DOHH2 (cell line): ENCODE measurements around the gene FBN3.

ENCODE experiments used
- H3F3A ChIP-seq: fragments of 200-600 bp; sonication (generic), shearing (Covaris generic); 2 replicates; pipeline ENCODE4 v1.6.0; 2016; ENCODE audit warnings: antibody characterized with exemption, mild to moderate bottlenecking; ENCODE audit not compliant: control insufficient read depth, insufficient read depth
- H3K27ac ChIP-seq: fragments of 200-600 bp; sonication (generic); 2 replicates; pipeline ENCODE4 v1.5.1; 2014; ENCODE audit warnings: low read depth, mild to moderate bottlenecking, low read length, moderate library complexity
- H3K27me3 ChIP-seq: fragments of 200-600 bp; sonication (generic); 2 replicates; pipeline ENCODE4 v1.6.1; 2014; ENCODE audit warnings: mild to moderate bottlenecking, low read length, mixed read lengths; ENCODE audit not compliant: control insufficient read depth
- H3K36me3 ChIP-seq: fragments of 200-600 bp; sonication (generic); 2 replicates; pipeline ENCODE4 v1.6.1; 2014; ENCODE audit warnings: mild to moderate bottlenecking, low read length, moderate library complexity, mixed read lengths; ENCODE audit not compliant: control insufficient read depth
- H3K4me1 ChIP-seq: fragments of 200-600 bp; sonication (generic); 2 replicates; pipeline ENCODE4 v1.6.1; 2014; ENCODE audit warnings: mild to moderate bottlenecking, low read length, mixed read lengths; ENCODE audit not compliant: control insufficient read depth
- H3K4me2 ChIP-seq: fragments of 200-600 bp; sonication (generic); 2 replicates; pipeline ENCODE4 v1.6.0; 2014; ENCODE audit warnings: mild to moderate bottlenecking, low read length, moderate library complexity
- H3K4me3 ChIP-seq: fragments of 200-600 bp; sonication (generic); 2 replicates; pipeline ENCODE4 v1.5.1; 2014; ENCODE audit warnings: mild to moderate bottlenecking, low read length, mixed read lengths
- H3K79me2 ChIP-seq: fragments of 200-600 bp; sonication (generic); 2 replicates; pipeline ENCODE4 v1.6.1; 2014; ENCODE audit warnings: mild to moderate bottlenecking, low read length, mixed read lengths; ENCODE audit not compliant: control insufficient read depth
- H3K9me2 ChIP-seq: fragments of 200-600 bp; sonication (generic); replicated peaks from 2 replicates; pipeline ENCODE4 v1.6.1; 2014; ENCODE audit warnings: mild to moderate bottlenecking, low read length, mixed read lengths; ENCODE audit not compliant: control insufficient read depth
- H3K9me3 ChIP-seq: fragments of 200-600 bp; sonication (generic); 2 replicates; pipeline ENCODE4 v1.6.1; 2014; ENCODE audit warnings: antibody characterized with exemption, low read length, mixed read lengths; ENCODE audit not compliant: control insufficient read depth, insufficient read depth
- H4K20me1 ChIP-seq: fragments of 200-600 bp; sonication (generic); 2 replicates; pipeline ENCODE4 v1.6.0; 2014; ENCODE audit warnings: low read depth, mild to moderate bottlenecking, antibody characterized with exemption, low read length, moderate library complexity; ENCODE audit not compliant: control insufficient read depth, insufficient read depth
- EZH2phosphoT487 ChIP-seq: fragments of 200-600 bp; sonication (generic); IDR thresholded peaks from 2 replicates; pipeline ENCODE4 v1.6.1; 2017; ENCODE audit warnings: borderline replicate concordance, mild to moderate bottlenecking, antibody characterized with exemption, low read length, moderate library complexity, mixed read lengths
- TF ChIP-seq, protein P1 (sequence below): fragments of 200-600 bp; sonication (generic); IDR thresholded peaks from one replicate; pipeline ENCODE4 v1.5.1; 2014; ENCODE audit warnings: antibody characterized with exemption, mild to moderate bottlenecking, low read depth, low read length; ENCODE audit not compliant: poor library complexity, severe bottlenecking

The FBN3 gene

DNA sequence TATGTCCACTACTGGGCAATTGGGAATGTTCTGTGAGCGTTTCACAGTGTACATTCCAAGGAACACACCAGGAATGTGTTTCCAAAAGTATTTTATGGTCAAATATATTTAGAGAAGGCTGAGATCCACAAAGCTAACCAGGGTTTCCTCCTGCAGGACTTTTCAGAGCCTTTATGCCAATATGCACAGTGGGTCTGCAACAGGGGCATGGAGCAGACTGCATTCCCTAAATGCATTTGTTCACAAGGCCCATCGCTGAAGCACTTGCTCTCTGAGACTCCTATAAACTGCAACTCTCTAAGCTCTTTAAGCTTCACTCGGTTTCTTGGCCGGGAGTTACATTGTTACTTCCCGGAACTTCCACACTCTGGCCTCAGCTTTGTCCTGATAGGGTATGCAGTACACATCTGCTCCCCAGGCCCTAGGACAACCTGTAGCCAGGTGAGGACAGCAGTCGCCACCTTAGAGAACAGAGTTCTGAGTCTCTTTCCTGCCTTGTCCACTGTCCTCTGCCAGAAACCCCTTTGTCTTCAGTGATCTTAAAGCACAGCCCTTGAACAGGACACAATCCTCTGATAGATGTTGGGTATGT is 33.5 kb downstream of the FBN3 start:
- Histone ChIP-seq H3K4me1 (no peaks in the 10 kb centered on the region), H3K4me3 (no peak overlapping the region), H3K9me2 (no peaks in the 10 kb centered on the region), H3K9me3 (no peaks in the 10 kb centered on the region), H3K4me2 (no peak overlapping the region), H3F3A (no peaks in the 10 kb centered on the region), H3K79me2 (no peaks in the 10 kb centered on the region), H3K36me3 (no peaks in the 10 kb centered on the region), H4K20me1 (no peaks in the 10 kb centered on the region), H3K27ac (no peak overlapping the region), H3K27me3 (no peaks in the 10 kb centered on the region)
- no peak for TF ChIP-seq EZH2phosphoT487
- TF ChIP-seq, protein P1, sequence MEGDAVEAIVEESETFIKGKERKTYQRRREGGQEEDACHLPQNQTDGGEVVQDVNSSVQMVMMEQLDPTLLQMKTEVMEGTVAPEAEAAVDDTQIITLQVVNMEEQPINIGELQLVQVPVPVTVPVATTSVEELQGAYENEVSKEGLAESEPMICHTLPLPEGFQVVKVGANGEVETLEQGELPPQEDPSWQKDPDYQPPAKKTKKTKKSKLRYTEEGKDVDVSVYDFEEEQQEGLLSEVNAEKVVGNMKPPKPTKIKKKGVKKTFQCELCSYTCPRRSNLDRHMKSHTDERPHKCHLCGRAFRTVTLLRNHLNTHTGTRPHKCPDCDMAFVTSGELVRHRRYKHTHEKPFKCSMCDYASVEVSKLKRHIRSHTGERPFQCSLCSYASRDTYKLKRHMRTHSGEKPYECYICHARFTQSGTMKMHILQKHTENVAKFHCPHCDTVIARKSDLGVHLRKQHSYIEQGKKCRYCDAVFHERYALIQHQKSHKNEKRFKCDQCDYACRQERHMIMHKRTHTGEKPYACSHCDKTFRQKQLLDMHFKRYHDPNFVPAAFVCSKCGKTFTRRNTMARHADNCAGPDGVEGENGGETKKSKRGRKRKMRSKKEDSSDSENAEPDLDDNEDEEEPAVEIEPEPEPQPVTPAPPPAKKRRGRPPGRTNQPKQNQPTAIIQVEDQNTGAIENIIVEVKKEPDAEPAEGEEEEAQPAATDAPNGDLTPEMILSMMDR = no peak

DNA sequence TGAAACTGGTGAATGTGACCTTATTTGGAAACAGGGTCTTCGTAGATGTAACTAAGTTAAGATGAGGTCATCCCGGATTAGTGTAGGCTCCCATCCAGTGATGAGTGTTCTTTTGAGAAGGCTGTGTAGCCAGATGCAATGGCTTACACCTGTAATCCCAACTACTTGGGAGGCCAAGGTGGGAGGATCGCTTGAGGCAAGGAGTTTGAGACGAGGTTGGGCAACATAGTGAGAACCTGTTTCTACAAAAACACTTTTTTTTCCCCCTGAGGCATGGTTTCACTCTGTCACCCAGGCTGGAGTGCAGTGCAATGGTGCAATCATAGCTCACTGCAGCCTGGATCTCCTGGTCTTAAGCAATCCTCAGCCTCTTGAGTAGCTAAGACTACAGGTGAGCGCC is 36.4 kb downstream of the FBN3 start:
- no peaks in the 10 kb centered on the region for H3K9me3 ChIP-seq
- no peak overlapping the region for H3K4me3 ChIP-seq
- H3K4me1 ChIP-seq = no peaks in the 10 kb centered on the region
- no peaks in the 10 kb centered on the region for H3K27me3 ChIP-seq
- no peak overlapping the region for H3K27ac ChIP-seq
- H3F3A ChIP-seq = no peaks in the 10 kb centered on the region
- no peaks in the 10 kb centered on the region for H3K36me3 ChIP-seq
- no peaks in the 10 kb centered on the region for H3K9me2 ChIP-seq
- H4K20me1 ChIP-seq = no peaks in the 10 kb centered on the region
- no peaks in the 10 kb centered on the region for H3K79me2 ChIP-seq
- TF ChIP-seq, protein P1 = no peak
- no peak for TF ChIP-seq EZH2phosphoT487
- H3K4me2 ChIP-seq = no peak overlapping the region

DNA sequence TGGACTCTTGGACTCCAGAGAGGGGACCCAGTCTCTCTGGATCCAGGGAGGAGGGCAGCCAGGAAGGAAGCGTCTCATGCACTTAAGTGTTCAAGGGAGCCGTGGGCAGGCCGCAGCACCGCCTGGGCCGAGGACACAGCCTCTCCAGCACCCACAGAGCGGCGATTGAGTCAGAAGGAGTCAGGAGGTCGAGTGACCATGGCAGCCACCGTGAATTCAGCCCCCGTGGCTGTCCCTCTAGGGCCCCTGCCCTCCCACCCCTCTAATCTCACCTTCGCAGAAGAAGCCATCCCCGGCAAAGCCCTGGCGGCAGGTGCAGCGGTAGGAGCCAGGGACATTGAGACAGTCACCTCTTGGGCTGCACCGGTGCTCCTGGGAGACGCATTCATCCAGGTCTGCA is 38.0 kb downstream of the FBN3 start:
- TF ChIP-seq, protein P1 = no peak
- TF ChIP-seq EZH2phosphoT487 = no peak
- no peaks in the 10 kb centered on the region for H3K9me2 ChIP-seq

DNA sequence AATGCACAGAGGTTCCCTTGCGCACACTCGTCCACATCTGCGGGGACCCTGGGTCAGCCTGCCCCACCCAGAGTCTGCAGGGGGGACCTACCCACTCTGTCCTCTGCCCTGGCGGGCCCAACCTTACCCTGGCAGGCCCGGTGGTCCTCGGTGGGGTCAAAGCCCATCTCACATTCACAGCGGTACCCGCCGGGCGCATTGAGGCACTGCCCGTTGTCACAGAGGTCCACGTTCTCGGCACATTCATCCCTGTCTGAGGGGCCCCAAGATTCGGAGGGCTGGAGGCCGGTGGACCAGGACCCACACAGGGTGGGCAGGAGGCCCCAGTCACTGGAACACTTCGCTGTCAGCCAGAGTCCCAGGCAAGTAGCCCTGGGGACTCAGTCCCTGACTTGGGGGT is 38.5 kb downstream of the FBN3 start:
- no peaks in the 10 kb centered on the region for H3K27me3 ChIP-seq
- no peaks in the 10 kb centered on the region for H3K4me1 ChIP-seq
- H3K36me3 ChIP-seq = no peaks in the 10 kb centered on the region
- H3K9me3 ChIP-seq = no peaks in the 10 kb centered on the region
- H3K4me3 ChIP-seq = no peak overlapping the region
- no peaks in the 10 kb centered on the region for H3K79me2 ChIP-seq
- TF ChIP-seq, protein P1 = no peak
- TF ChIP-seq EZH2phosphoT487 = no peak
- no peaks in the 10 kb centered on the region for H3F3A ChIP-seq
- H3K9me2 ChIP-seq = no peaks in the 10 kb centered on the region
- H3K4me2 ChIP-seq = no peak overlapping the region
- no peak overlapping the region for H3K27ac ChIP-seq
- no peaks in the 10 kb centered on the region for H4K20me1 ChIP-seq

More for the DNA sequence above, 38.0 kb downstream of the FBN3 start:
- Histone ChIP-seq H3K79me2 (no peaks in the 10 kb centered on the region), H4K20me1 (no peaks in the 10 kb centered on the region), H3K4me3 (no peak overlapping the region), H3K9me3 (no peaks in the 10 kb centered on the region), H3K27me3 (no peaks in the 10 kb centered on the region), H3K27ac (no peak overlapping the region), H3K36me3 (no peaks in the 10 kb centered on the region), H3K4me1 (no peaks in the 10 kb centered on the region), H3F3A (no peaks in the 10 kb centered on the region), H3K4me2 (no peak overlapping the region)
